Measurements from ENCODE around the gene TRIM28.
"Not testable (repeated sequence)": the region's sequence is repeated elsewhere in the genome, so short reads cannot be mapped to it uniquely, and the experiment has no call there.

TRIM28 gene

GRCh38 chr19:58543826-58544590 lies at the start of gene TRIM28:
TRIM28 (plus strand) TSS chr19:58544064; CDS start chr19:58544758, 694 bp downstream.
- DNase-seq = no peak

GRCh38 chr19:58497634-58498170 lies 46.2 kb upstream of the TRIM28 start:
- DNase-seq = no peak

- no peak for DNase-seq
Measured at GRCh38 chr19:58498316-58499020, 45.4 kb upstream of the TRIM28 start.

- DNase-seq = peak; percentile 100
Measured at GRCh38 chr19:58499021-58499927, 44.6 kb upstream of the TRIM28 start.

- no peak for DNase-seq
Measured at GRCh38 chr19:58500242-58500641, 43.6 kb upstream of the TRIM28 start.

- DNase-seq = not testable (repeated sequence)
Measured at GRCh38 chr19:58507602-58508223, 36.2 kb upstream of the TRIM28 start.

- DNase-seq = no peak
Measured at GRCh38 chr19:58509731-58510083, 34.2 kb upstream of the TRIM28 start.

GRCh38 chr19:58510084-58510862 lies 33.6 kb upstream of the TRIM28 start:
- DNase-seq = no peak

- no peak for DNase-seq
Measured at GRCh38 chr19:58511353-58512208, 32.3 kb upstream of the TRIM28 start, which contains the start of gene SLC27A5. SLC27A5 (minus strand) TSS chr19:58511992; CDS start chr19:58511955, 37 bp downstream.

GRCh38 chr19:58513213-58513693 lies 30.6 kb upstream of the TRIM28 start:
- DNase-seq = no peak

GRCh38 chr19:58513694-58514563 lies 29.9 kb upstream of the TRIM28 start:
- peak; percentile 97 for DNase-seq

- no peak for DNase-seq
Measured at GRCh38 chr19:58514564-58515022, 29.3 kb upstream of the TRIM28 start.

- no peak for DNase-seq
Measured at GRCh38 chr19:58515259-58515658, 28.6 kb upstream of the TRIM28 start.

- no peak for DNase-seq
Measured at GRCh38 chr19:58516246-58516836, 27.5 kb upstream of the TRIM28 start.

- no peak for DNase-seq
Measured at GRCh38 chr19:58516964-58517833, 26.7 kb upstream of the TRIM28 start.

GRCh38 chr19:58518256-58519086 lies 25.4 kb upstream of the TRIM28 start:
- peak; percentile 55 for DNase-seq

GRCh38 chr19:58519087-58519354 lies 24.8 kb upstream of the TRIM28 start:
- DNase-seq = peak; percentile 87
